Fibroblast of lung (primary cell): ENCODE data around the gene PRDX2. TPM values are rescaled to one million over a fixed set of nuclear protein-coding genes. Genes with fewer than 3 reads are reported as not detected.
"Not testable (repeated sequence)": the region's sequence is repeated elsewhere in the genome, so short reads cannot be mapped to it uniquely, and the experiment has no call there.

Experiments used
- DNase-seq, 2 donors: peaks; one replicate each; pipeline versions ENCODE4 v3.0.0 to v3.0.0-alpha.2; 2010; ENCODE audit warnings: low read depth in 2 of 2
- H2AFZ ChIP-seq: 2 replicates; pipeline ENCODE4 v1.5.1; 2012; ENCODE audit warnings: low read length, control low read depth, inconsistent platforms
- H3K27ac ChIP-seq: 2 replicates; pipeline ENCODE4 v1.5.1; 2011; ENCODE audit warnings: low read length, control low read depth; ENCODE audit not compliant: insufficient read depth
- H3K27me3 ChIP-seq: 2 replicates; pipeline ENCODE4 v1.5.1; 2011; ENCODE audit warnings: mild to moderate bottlenecking, low read length; ENCODE audit not compliant: control insufficient read depth, insufficient read depth
- H3K36me3 ChIP-seq: 2 replicates; pipeline ENCODE4 v1.5.1; 2011; ENCODE audit warnings: low read length; ENCODE audit not compliant: control insufficient read depth, insufficient read depth
- H3K4me1 ChIP-seq: 2 replicates; pipeline ENCODE4 v1.5.1; 2011; ENCODE audit warnings: low read length; ENCODE audit not compliant: control insufficient read depth, insufficient read depth; ENCODE audit errors: extremely low read depth
- H3K4me2 ChIP-seq: 2 replicates; pipeline ENCODE4 v1.5.1; 2011; ENCODE audit warnings: low read length, control low read depth; ENCODE audit not compliant: insufficient read depth; ENCODE audit errors: extremely low read depth
- H3K4me3 ChIP-seq, 4 experiments: fragments of 200-600 bp in 1 of 4; sonication (generic) in 1 of 4; replicated peaks in 1 of 4; 2 replicates each; pipeline ENCODE4 v1.5.1; 2011 to 2016; ENCODE audit warnings: low read length in 4 of 4, low read depth in 3 of 4, mild to moderate bottlenecking in 3 of 4, control low read depth in 2 of 4, inconsistent platforms in 1 of 4, mixed read lengths in 1 of 4; ENCODE audit not compliant: insufficient read depth in 1 of 4; ENCODE audit errors: control extremely low read depth in 1 of 4
- H3K79me2 ChIP-seq: 2 replicates; pipeline ENCODE4 v1.5.1; 2012; ENCODE audit warnings: mild to moderate bottlenecking, low read length, inconsistent platforms; ENCODE audit not compliant: control insufficient read depth, insufficient read depth
- H3K9ac ChIP-seq: 2 replicates; pipeline ENCODE4 v1.5.1; 2011; ENCODE audit warnings: mild to moderate bottlenecking, low read length, control low read depth; ENCODE audit not compliant: insufficient read depth
- H3K9me3 ChIP-seq: 2 replicates; pipeline ENCODE4 v1.5.1; 2012; ENCODE audit warnings: low read depth, low read length; ENCODE audit not compliant: control insufficient read depth, insufficient read depth
- H4K20me1 ChIP-seq: 2 replicates; pipeline ENCODE4 v1.5.1; 2011; ENCODE audit warnings: low read length; ENCODE audit not compliant: control insufficient read depth, insufficient read depth; ENCODE audit errors: extremely low read depth
- EZH2 ChIP-seq: IDR thresholded peaks from 2 replicates; pipeline ENCODE4 v1.5.1; 2012; ENCODE audit warnings: low read length, control low read depth, mild to moderate bottlenecking; ENCODE audit errors: missing control alignments
- polyA plus RNA-seq, 2 donors: library from polyadenylated mRNA; depleted of rRNA in 1 of 2; stranded (reverse) in 1 of 2; unstranded in 1 of 2; fragments of >200 nt; gene quantifications; 2 replicates each; pipeline ENCODE4 v1.2.1, GENCODE V29; 2011 to 2012; ENCODE audit warnings: missing spikeins in 1 of 2
- total RNA-seq: library from RNA; depleted of rRNA; stranded (reverse); fragments of >200 nt; gene quantifications from 2 replicates; pipeline ENCODE4 v1.2.1, GENCODE V29; 2014
- TF ChIP-seq, protein P1 (sequence below), 2 donors: IDR thresholded peaks in 1 of 2; conservative IDR thresholded peaks in 1 of 2; 1 replicate in 1 of 2; 2 replicates in 1 of 2; pipeline ENCODE4 v1.5.1; 2011 to 2012; ENCODE audit warnings: low read length in 2 of 2, control low read depth in 1 of 2, inconsistent platforms in 1 of 2, low read depth in 1 of 2, mild to moderate bottlenecking in 1 of 2

PRDX2 gene
- total and polyA plus RNA-seq, 2 donors (not counting 1 experiment from before 2014, with no cell fraction given) = 186 to 228 TPM

DNA sequence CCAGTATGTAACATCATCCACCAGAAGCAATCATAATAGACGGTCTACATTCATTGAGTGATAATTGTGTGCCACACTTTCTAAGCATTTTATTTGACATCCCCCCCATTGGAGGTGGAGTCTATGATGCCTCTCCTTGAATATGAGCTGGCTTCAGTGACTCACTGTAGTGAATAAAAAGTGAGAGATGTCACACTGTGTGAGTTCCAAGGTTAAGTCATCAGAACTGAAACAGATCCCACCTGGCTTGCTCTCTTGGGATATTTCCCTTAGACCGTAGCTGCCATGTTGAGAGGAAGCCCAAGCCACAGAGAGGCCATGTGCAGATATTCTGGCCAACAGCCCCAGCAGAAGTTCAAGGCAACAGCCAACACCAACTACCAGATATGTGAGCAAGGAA lies 20.2 kb upstream of the PRDX2 start:
- no peaks in the 10 kb centered on the region for H3K27me3 ChIP-seq
- no peak overlapping the region for H3K4me3 ChIP-seq
- H3K79me2 ChIP-seq = no peaks in the 10 kb centered on the region
- no peaks in the 10 kb centered on the region for H4K20me1 ChIP-seq
- no peaks in the 10 kb centered on the region for H3K9me3 ChIP-seq
- DNase-seq = no peak
- no peak overlapping the region for H3K27ac ChIP-seq
- TF ChIP-seq, protein P1, sequence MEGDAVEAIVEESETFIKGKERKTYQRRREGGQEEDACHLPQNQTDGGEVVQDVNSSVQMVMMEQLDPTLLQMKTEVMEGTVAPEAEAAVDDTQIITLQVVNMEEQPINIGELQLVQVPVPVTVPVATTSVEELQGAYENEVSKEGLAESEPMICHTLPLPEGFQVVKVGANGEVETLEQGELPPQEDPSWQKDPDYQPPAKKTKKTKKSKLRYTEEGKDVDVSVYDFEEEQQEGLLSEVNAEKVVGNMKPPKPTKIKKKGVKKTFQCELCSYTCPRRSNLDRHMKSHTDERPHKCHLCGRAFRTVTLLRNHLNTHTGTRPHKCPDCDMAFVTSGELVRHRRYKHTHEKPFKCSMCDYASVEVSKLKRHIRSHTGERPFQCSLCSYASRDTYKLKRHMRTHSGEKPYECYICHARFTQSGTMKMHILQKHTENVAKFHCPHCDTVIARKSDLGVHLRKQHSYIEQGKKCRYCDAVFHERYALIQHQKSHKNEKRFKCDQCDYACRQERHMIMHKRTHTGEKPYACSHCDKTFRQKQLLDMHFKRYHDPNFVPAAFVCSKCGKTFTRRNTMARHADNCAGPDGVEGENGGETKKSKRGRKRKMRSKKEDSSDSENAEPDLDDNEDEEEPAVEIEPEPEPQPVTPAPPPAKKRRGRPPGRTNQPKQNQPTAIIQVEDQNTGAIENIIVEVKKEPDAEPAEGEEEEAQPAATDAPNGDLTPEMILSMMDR (conservative IDR thresholded peaks at IDR 0.05 in 1 of 2, IDR thresholded peaks at IDR 0.05 in 1 of 2; ENCODE audit: low read depth in 1 of 2, low read length in 2 of 2) = no peak
- H3K4me2 ChIP-seq = no peak overlapping the region
- H3K36me3 ChIP-seq = no peaks in the 10 kb centered on the region
- no peak overlapping the region for H3K9ac ChIP-seq
- no peak overlapping the region for H2AFZ ChIP-seq
- no peaks in the 10 kb centered on the region for H3K4me1 ChIP-seq

DNA sequence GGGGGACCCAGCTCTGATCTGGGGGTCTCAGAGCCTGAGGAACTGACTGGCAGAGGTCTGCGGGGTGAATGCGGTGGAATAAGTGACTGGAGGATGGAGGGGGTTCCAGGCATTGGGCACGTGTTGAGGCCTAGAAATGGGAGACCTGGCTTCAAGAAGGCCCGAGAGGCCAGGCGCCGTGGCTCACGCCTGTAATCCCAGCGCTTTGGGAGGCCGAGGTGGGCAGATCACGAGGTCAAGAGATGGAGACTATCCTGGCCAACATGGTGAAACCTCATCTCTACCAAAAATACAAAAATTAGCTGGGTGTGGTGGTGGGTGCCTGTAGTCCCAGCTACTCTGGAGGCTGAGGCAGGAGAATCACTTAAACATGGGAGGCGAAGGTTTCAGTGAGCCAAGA lies 16.2 kb upstream of the PRDX2 start:
- not testable (repeated sequence) for H4K20me1 ChIP-seq, H3K27me3 ChIP-seq, H3K4me3 ChIP-seq, H3K79me2 ChIP-seq, H3K36me3 ChIP-seq, H3K9ac ChIP-seq, H3K9me3 ChIP-seq, H3K4me2 ChIP-seq, H3K4me1 ChIP-seq, H3K27ac ChIP-seq, DNase-seq, H2AFZ ChIP-seq

DNA sequence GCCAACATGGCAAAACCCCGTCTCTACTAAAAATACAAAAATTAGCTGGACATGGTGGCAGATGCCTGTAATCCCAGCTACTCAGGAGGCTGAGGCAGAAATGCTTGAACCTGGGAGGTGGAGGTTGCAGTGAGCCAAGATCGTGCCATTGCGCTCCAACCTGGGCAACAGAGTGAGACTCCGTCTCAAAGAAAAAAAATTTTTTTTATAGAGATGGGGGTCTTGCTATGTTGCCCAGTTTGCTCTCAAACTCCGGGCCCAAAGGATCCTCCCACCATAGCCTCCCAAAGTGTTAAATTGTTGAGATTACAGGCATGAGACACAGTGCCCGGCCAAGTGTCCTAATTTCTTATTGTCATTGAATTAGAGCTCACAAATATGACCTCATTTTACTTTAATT lies 15.6 kb upstream of the PRDX2 start:
- not testable (repeated sequence) for H3K9me3 ChIP-seq, DNase-seq, H3K27ac ChIP-seq, H3K36me3 ChIP-seq, H3K4me3 ChIP-seq, H3K9ac ChIP-seq, H3K4me1 ChIP-seq, H4K20me1 ChIP-seq, H3K27me3 ChIP-seq, H2AFZ ChIP-seq, H3K79me2 ChIP-seq, H3K4me2 ChIP-seq

DNA sequence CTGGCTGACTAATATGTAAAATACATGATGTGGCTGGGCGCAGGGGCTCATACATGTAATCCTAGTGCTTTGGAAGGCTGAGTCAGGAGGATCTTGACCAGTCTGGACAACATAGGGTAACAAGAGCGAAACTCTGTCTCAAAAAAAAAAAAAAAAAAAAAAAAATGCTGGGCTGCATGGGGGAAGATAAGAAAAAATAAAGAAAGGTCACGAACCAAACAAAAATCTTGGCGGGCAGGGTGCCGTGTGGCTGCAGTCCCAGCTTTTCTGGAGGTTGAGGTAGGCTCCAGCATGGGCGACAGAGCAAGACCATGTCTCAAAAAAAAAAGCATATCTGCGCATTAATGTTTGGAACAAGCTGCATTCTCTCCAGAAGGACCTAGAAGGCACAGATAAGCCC lies 13.5 kb upstream of the PRDX2 start:
- Histone ChIP-seq H2AFZ (no peak overlapping the region), H3K27ac (no peak overlapping the region), H3K27me3 (no peaks in the 10 kb centered on the region), H3K4me3 (no peak overlapping the region), H4K20me1 (no peaks in the 10 kb centered on the region), H3K9me3 (no peaks in the 10 kb centered on the region), H3K4me1 (no peaks in the 10 kb centered on the region), H3K9ac (no peak overlapping the region), H3K4me2 (no peak overlapping the region), H3K36me3 (peaks cover 1% of the 10 kb centered on the region), H3K79me2 (no peaks in the 10 kb centered on the region)
- DNase-seq = no peak
- TF ChIP-seq, protein P1 (conservative IDR thresholded peaks at IDR 0.05 in 1 of 2, IDR thresholded peaks at IDR 0.05 in 1 of 2; ENCODE audit: low read depth in 1 of 2, low read length in 2 of 2) = no peak
- TF ChIP-seq EZH2 = no peak
